ENCODE results near the gene GATA2.
A peak's percentile ranks its signal among the peaks of the same experiment; 100 is the strongest.

The GATA2 gene

GRCh38 chr3:128499724-128500275 lies 6.8 kb upstream of the GATA2 start:
- H3K27me3 Mint-ChIP-seq (ENCODE audit: low read depth) = peaks cover 75% of the 10 kb centered on the region
- no peaks in the 10 kb centered on the region for H3K36me3 Mint-ChIP-seq (ENCODE audit: low read depth)
- peak overlapping the region; percentile 19 to 65 (median 57) for H3K4me3 Mint-ChIP-seq
- no peaks in the 10 kb centered on the region for H3K9me3 Mint-ChIP-seq
- no peak for TF ChIP-seq CTCF (IDR thresholded peaks at IDR 0.05; ENCODE audit: unreplicated experiment in 3 of 3)
- H3K27ac Mint-ChIP-seq = no peak overlapping the region
- peaks cover 16% of the 10 kb centered on the region for H3K4me1 Mint-ChIP-seq

DNA sequence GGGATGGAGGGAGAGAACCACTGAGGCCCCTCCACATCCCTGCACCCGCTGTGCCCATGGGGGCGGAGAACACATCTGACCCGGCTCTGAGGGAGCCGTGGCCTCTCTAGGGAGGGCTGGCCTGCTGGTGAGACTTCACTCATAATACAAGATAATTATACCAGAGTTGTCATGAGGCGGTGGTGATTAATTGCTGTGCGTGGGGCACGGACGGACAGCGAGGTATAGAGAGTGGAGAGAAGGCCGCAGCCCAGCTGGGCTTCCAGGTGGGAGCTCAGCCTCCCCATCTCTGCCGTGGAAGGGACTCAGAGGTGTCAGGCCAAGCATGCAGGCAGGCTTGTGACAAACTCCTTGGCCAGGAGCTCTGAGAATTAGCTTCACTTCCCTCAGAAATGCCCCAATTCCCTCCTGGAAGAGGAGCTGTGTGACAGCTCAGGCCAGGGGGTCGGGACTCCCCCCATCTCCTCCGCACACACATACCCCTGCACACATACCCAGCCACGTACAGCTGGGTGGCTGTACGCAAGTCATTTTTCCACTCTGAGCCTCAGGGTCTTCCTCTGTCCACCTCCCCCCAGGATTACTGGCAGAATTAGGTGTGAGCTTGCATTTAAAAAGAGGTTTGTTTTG lies 6.0 kb upstream of the GATA2 start:
- Mint-ChIP-seq H3K27ac (no peak overlapping the region), H3K9me3 (no peaks in the 10 kb centered on the region), H3K4me3 (peak overlapping the region; percentile 72 to 84 (median 77)), H3K4me1 (peaks cover 16% of the 10 kb centered on the region), H3K27me3 (ENCODE audit: low read depth) (peaks cover 83% of the 10 kb centered on the region), H3K36me3 (ENCODE audit: low read depth) (no peaks in the 10 kb centered on the region)
- TF ChIP-seq CTCF (IDR thresholded peaks at IDR 0.05; ENCODE audit: unreplicated experiment in 3 of 3) = no peak

DNA sequence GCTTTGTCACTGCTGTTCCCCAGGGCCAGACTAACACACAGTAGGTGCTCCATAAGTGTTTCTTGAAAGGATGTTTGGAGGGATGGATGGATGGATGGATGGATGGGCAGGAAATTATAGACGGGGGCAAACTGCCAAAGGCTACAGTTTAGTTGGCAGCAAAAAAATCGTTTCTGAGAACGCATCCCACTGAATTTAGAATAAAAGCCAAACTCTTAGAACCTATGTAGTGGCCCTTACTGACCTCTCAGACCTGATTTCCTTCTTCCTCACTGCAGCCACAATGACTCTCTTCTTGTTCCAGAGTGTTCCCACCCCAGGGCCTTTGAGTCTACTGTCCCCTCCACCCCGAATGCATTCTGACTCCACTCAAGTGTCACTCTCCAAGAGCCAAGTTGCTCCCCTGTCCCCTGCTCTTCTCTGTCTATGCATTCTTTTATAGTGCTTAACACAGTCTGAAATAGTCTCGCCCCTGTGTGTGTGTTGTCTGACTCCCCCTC lies 5.2 kb upstream of the GATA2 start:
- TF ChIP-seq CTCF (IDR thresholded peaks at IDR 0.05; ENCODE audit: unreplicated experiment in 3 of 3) = no peak
- peaks cover 88% of the 10 kb centered on the region for H3K27me3 Mint-ChIP-seq (ENCODE audit: low read depth)
- no peaks in the 10 kb centered on the region for H3K9me3 Mint-ChIP-seq
- peaks cover 16% of the 10 kb centered on the region for H3K4me1 Mint-ChIP-seq
- no peak overlapping the region for H3K27ac Mint-ChIP-seq
- H3K36me3 Mint-ChIP-seq (ENCODE audit: low read depth) = no peaks in the 10 kb centered on the region
- H3K4me3 Mint-ChIP-seq = peak overlapping the region; percentile 72 to 84 (median 77)

DNA sequence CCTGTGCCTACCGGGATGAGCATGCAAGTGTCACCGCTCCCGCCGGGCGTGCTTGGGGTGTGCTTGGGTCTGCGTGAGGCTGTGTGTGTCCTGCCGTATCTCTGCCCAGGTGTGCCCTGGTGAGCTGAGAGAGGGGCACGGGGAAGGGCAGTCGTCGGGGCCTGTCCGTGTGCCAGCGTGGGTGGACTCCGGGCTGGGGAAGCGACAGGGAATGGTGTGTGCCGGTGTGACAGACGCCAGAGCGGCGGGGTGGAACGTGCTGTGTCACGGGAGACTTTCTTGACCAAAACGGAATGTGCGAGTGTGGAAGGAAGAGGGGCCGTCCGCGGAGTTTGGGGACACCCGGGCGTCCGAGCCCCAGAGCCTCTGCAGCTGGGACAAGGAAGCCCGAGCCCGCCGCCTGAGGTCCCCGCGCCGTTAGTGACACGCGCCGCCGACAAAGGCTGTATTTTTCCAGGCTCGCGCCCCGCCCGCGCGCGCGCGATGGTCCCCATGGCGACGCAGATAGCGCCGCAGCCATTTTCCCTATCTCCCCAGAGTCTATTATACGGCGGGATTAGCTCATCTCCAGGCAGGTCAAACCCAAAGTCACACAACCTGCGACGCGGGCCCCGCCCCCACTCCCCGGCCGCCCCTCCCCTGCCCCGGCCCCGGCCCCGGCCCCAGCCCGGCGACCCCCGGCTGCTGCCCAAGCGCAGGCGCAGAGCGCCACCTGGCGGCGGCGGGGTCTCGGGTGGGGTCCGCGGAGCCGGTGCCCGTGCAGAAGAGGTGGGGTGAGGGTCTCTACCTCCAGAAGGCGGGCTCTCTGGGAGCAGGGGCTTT lies 4.5 kb upstream of the GATA2 start:
- peaks cover 91% of the 10 kb centered on the region for H3K27me3 Mint-ChIP-seq (ENCODE audit: low read depth)
- no peak overlapping the region for H3K27ac Mint-ChIP-seq
- H3K36me3 Mint-ChIP-seq (ENCODE audit: low read depth) = no peaks in the 10 kb centered on the region
- H3K4me1 Mint-ChIP-seq = peaks cover 16% of the 10 kb centered on the region
- no peaks in the 10 kb centered on the region for H3K9me3 Mint-ChIP-seq
- peak; percentile 75 to 91 (median 75) for TF ChIP-seq CTCF (IDR thresholded peaks at IDR 0.05; ENCODE audit: unreplicated experiment in 3 of 3)
- peak overlapping the region; percentile 83 to 84 (median 84) for H3K4me3 Mint-ChIP-seq

GRCh38 chr3:128496602-128497304 lies 3.8 kb upstream of the GATA2 start:
- Mint-ChIP-seq H3K4me1 (peaks cover 20% of the 10 kb centered on the region), H3K9me3 (no peaks in the 10 kb centered on the region), H3K27ac (no peak overlapping the region), H3K36me3 (ENCODE audit: low read depth) (no peaks in the 10 kb centered on the region), H3K4me3 (peak overlapping the region; percentile 80 to 84 (median 83)), H3K27me3 (ENCODE audit: low read depth) (peaks cover 99% of the 10 kb centered on the region)
- no peak for TF ChIP-seq CTCF (IDR thresholded peaks at IDR 0.05; ENCODE audit: unreplicated experiment in 3 of 3)

Data from nephron (organoid).